ENCODE data around the gene OR10H4. TPM values are rescaled to one million over a fixed set of nuclear protein-coding genes. Genes with fewer than 3 reads are reported as not detected.
"Not testable (repeated sequence)": the region's sequence is repeated elsewhere in the genome, so short reads cannot be mapped to it uniquely, and the experiment has no call there.

The OR10H4 gene
- total RNA-seq, 1 donor from 2014 or later: not detected

DNA sequence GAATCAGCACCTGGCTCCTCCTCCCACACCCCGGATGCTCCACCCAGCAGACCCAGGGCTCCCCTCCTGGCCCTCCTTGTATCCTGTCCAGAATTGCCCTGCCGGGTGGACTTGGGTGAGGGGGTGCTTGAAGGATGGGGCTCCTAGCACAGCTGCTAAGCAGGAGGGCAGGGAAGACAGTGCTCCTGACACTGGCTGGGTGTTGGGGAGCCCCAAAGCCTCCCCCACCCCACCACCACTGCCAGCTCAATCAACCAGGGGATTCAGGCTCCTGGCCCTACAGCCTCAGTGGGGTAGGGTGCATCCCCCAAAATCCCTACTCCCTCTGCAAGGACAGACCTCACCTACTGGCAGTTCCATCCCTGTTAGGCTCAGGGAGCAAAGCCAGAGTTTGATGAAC is 11.9 kb upstream of the OR10H4 start:
- Histone ChIP-seq H3K36me3 (ENCODE audit: control insufficient read depth in 3 of 3, insufficient read depth in 3 of 3, low read length in 3 of 3) (no peaks in the 10 kb centered on the region), H3K9ac (ENCODE audit: low read depth in 1 of 3, low read length in 3 of 3) (no peak overlapping the region), H3K4me1 (ENCODE audit: control insufficient read depth in 3 of 3, insufficient read depth in 3 of 3, low read length in 3 of 3) (no peaks in the 10 kb centered on the region), H3K4me3 (ENCODE audit: low read length in 3 of 3) (no peak overlapping the region), H3K9me3 (ENCODE audit: control insufficient read depth in 3 of 3, low read length in 3 of 3) (peaks cover 0 to 2% (median 2%) of the 10 kb centered on the region in 3 donors), H3K27me3 (ENCODE audit: control insufficient read depth in 3 of 3, insufficient read depth in 3 of 3, low read length in 3 of 3) (peaks cover 12 to 21% (median 18%) of the 10 kb centered on the region in 3 donors), H3K27ac (ENCODE audit: low read depth, low read length) (no peak overlapping the region)

DNA sequence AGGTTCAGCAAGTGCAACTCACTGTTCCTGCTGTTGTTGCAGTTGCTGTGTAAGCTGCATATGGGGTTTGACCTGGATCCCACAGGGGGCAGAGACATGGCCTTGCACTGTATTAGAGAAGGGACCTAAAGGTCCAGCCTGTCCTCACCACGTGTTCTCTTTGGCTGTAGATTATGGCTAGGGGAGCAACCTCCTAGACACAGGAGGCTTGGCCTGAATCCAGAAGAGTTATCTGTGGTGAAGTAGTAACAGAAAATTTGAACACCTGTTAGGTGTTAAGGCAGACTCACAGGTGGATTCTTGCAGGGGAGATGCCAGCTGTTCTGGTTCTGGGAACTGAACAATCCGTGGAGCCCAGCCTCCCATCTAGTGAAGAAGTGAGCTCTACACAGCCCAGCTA is 11.0 kb upstream of the OR10H4 start:
- Histone ChIP-seq H3K9ac (ENCODE audit: low read depth in 1 of 3, low read length in 3 of 3) (no peak overlapping the region), H3K36me3 (ENCODE audit: control insufficient read depth in 3 of 3, insufficient read depth in 3 of 3, low read length in 3 of 3) (no peaks in the 10 kb centered on the region), H3K4me1 (ENCODE audit: control insufficient read depth in 3 of 3, insufficient read depth in 3 of 3, low read length in 3 of 3) (no peaks in the 10 kb centered on the region), H3K9me3 (ENCODE audit: control insufficient read depth in 3 of 3, low read length in 3 of 3) (peaks cover 0 to 2% (median 2%) of the 10 kb centered on the region in 3 donors), H3K27me3 (ENCODE audit: control insufficient read depth in 3 of 3, insufficient read depth in 3 of 3, low read length in 3 of 3) (peaks cover 12 to 21% (median 18%) of the 10 kb centered on the region in 3 donors), H3K4me3 (ENCODE audit: low read length in 3 of 3) (no peak overlapping the region), H3K27ac (ENCODE audit: low read depth, low read length) (no peak overlapping the region)

DNA sequence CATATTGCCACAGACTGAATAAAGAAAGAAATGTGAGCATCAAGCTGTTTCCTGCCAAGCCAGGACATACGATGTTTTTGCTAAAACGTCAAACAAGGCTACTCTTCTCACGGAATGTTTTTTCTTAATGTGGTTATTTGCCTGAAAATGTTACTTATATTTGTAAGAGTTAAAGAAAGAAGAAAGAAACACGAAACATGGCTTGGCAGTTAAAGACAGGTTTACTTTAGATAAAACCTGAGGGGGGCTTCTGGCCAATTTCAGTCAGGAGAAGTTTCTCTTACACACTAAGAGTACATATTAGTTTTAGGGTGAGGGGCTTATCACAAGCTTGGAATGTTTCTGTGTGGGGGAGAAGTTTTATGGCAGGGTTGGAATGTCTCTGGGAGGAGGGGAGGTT is 4.4 kb upstream of the OR10H4 start:
- peaks cover 0 to 6% (median 3%) of the 10 kb centered on the region in 3 donors for H3K27me3 ChIP-seq (ENCODE audit: control insufficient read depth in 3 of 3, insufficient read depth in 3 of 3, low read length in 3 of 3)
- H3K4me3 ChIP-seq (ENCODE audit: low read length in 3 of 3): no peak overlapping the region
- H3K36me3 ChIP-seq (ENCODE audit: control insufficient read depth in 3 of 3, insufficient read depth in 3 of 3, low read length in 3 of 3): no peaks in the 10 kb centered on the region
- H3K27ac ChIP-seq (ENCODE audit: low read depth, low read length): no peak overlapping the region
- H3K9me3 ChIP-seq (ENCODE audit: control insufficient read depth in 3 of 3, low read length in 3 of 3): peaks cover 5 to 7% (median 6%) of the 10 kb centered on the region in 3 donors
- H3K9ac ChIP-seq (ENCODE audit: low read depth in 1 of 3, low read length in 3 of 3): no peak overlapping the region
- H3K4me1 ChIP-seq (ENCODE audit: control insufficient read depth in 3 of 3, insufficient read depth in 3 of 3, low read length in 3 of 3): no peaks in the 10 kb centered on the region

DNA sequence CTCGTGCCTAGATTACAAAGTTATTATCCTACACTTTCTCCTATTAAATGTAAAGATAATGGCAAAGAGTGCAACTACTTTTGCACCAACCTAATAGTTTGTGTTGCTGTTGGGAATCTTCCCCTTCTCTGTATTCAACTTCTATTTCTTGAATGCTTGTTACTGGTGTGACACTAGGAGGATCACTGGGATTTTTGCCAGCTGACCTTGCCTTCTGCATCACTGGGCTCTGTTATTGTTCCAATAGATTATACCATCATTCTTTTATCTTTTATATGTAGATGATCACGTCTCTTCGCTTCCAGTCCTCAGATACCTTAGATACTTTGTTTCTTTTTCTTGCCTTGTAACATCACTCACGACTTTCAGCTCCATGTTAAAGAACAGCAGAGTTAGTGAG is 3.5 kb upstream of the OR10H4 start:
- H3K9me3 ChIP-seq (ENCODE audit: control insufficient read depth in 3 of 3, low read length in 3 of 3): peaks cover 5 to 7% (median 6%) of the 10 kb centered on the region in 3 donors

DNA sequence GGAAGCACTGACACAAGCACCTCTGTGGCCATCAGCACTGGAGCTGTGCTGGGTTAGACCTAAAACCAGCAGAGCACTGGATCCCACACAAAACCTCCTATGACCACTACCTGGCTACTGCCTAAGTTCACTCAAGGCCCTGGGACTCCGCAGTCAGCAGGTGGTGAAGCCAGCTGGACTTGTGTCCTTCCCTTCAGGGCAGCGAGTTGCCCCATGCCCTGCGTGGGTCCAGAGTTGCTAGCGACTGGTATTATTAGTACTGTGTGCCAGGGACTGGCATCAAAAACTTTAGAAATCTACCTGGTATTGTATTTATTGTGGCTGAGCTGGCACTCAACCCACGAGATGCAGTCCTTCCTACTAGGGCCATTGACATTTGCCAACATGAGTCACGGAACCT is 6.0 kb downstream of the OR10H4 start:
- H3K27me3 ChIP-seq (ENCODE audit: control insufficient read depth in 3 of 3, insufficient read depth in 3 of 3, low read length in 3 of 3): peaks cover 3 to 20% (median 19%) of the 10 kb centered on the region in 3 donors
- no peak overlapping the region for H3K27ac ChIP-seq (ENCODE audit: low read depth, low read length)
- H3K4me1 ChIP-seq (ENCODE audit: control insufficient read depth in 3 of 3, insufficient read depth in 3 of 3, low read length in 3 of 3): no peaks in the 10 kb centered on the region
- no peak overlapping the region for H3K4me3 ChIP-seq (ENCODE audit: low read length in 3 of 3)
- no peak overlapping the region for H3K9ac ChIP-seq (ENCODE audit: low read depth in 1 of 3, low read length in 3 of 3)
- no peaks in the 10 kb centered on the region for H3K36me3 ChIP-seq (ENCODE audit: control insufficient read depth in 3 of 3, insufficient read depth in 3 of 3, low read length in 3 of 3)
- H3K9me3 ChIP-seq (ENCODE audit: control insufficient read depth in 3 of 3, low read length in 3 of 3): peaks cover 0 to 2% (median 0%) of the 10 kb centered on the region in 3 donors

More for the DNA sequence above, 3.5 kb upstream of the OR10H4 start:
- H3K27ac ChIP-seq (ENCODE audit: low read depth, low read length): no peak overlapping the region
- no peak overlapping the region for H3K4me3 ChIP-seq (ENCODE audit: low read length in 3 of 3)
- H3K36me3 ChIP-seq (ENCODE audit: control insufficient read depth in 3 of 3, insufficient read depth in 3 of 3, low read length in 3 of 3): no peaks in the 10 kb centered on the region
- no peak overlapping the region for H3K9ac ChIP-seq (ENCODE audit: low read depth in 1 of 3, low read length in 3 of 3)
- no peaks in the 10 kb centered on the region for H3K4me1 ChIP-seq (ENCODE audit: control insufficient read depth in 3 of 3, insufficient read depth in 3 of 3, low read length in 3 of 3)
- peaks cover 0 to 3% (median 0%) of the 10 kb centered on the region in 3 donors for H3K27me3 ChIP-seq (ENCODE audit: control insufficient read depth in 3 of 3, insufficient read depth in 3 of 3, low read length in 3 of 3)

DNA sequence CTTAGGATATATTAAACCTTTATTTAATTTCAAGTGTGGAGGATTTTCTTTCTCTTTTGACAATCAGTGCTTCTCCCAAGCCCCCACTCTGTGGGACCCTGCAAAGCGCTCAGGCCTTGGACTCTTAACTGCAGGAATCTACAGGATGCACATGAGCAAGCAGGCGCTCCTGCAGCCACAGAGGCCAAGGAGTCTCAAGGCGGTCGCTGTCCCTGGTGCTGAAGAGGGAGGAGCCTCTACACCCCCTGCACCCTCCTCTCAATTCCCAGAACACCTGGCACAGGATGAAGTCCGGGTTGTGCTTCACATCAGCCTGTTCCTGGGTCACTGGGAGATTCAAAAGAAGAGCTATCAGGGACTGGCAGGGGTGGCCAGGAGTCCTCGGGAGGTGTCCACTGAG is 13.5 kb downstream of the OR10H4 start:
- Histone ChIP-seq H3K4me3 (ENCODE audit: low read length in 3 of 3) (no peak overlapping the region), H3K36me3 (ENCODE audit: control insufficient read depth in 3 of 3, insufficient read depth in 3 of 3, low read length in 3 of 3) (no peaks in the 10 kb centered on the region), H3K4me1 (ENCODE audit: control insufficient read depth in 3 of 3, insufficient read depth in 3 of 3, low read length in 3 of 3) (no peaks in the 10 kb centered on the region), H3K9me3 (ENCODE audit: control insufficient read depth in 3 of 3, low read length in 3 of 3) (peaks cover 2 to 3% (median 3%) of the 10 kb centered on the region in 3 donors), H3K27me3 (ENCODE audit: control insufficient read depth in 3 of 3, insufficient read depth in 3 of 3, low read length in 3 of 3) (peaks cover 0 to 6% (median 3%) of the 10 kb centered on the region in 3 donors), H3K9ac (ENCODE audit: low read depth in 1 of 3, low read length in 3 of 3) (no peak overlapping the region), H3K27ac (ENCODE audit: low read depth, low read length) (no peak overlapping the region)

DNA sequence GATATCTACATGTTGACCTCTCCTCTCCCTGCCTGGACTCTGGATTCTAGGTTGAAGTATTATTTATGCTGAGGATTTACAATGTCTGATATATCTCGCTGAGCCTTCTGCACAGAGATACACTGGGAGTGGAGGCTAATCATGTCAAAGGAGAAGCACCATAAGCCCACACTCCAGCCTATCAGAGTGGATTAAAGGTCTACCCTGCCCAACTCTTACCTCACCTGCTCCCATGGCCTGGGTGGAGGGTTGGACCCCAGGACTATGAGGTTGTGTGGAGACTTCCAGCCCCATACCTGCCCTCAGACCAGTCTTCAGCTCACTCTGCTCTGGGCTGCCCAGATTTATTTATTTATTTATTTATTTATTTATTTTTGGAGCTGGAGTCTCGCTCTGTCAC is 15.4 kb downstream of the OR10H4 start:
- Histone ChIP-seq H3K4me1 (ENCODE audit: control insufficient read depth in 3 of 3, insufficient read depth in 3 of 3, low read length in 3 of 3) (no peaks in the 10 kb centered on the region), H3K4me3 (ENCODE audit: low read length in 3 of 3) (no peak overlapping the region), H3K36me3 (ENCODE audit: control insufficient read depth in 3 of 3, insufficient read depth in 3 of 3, low read length in 3 of 3) (no peaks in the 10 kb centered on the region), H3K9ac (ENCODE audit: low read depth in 1 of 3, low read length in 3 of 3) (no peak overlapping the region), H3K27ac (ENCODE audit: low read depth, low read length) (no peak overlapping the region), H3K27me3 (ENCODE audit: control insufficient read depth in 3 of 3, insufficient read depth in 3 of 3, low read length in 3 of 3) (peaks cover 0 to 6% (median 3%) of the 10 kb centered on the region in 3 donors), H3K9me3 (ENCODE audit: control insufficient read depth in 3 of 3, low read length in 3 of 3) (peaks cover 2 to 3% (median 3%) of the 10 kb centered on the region in 3 donors)

DNA sequence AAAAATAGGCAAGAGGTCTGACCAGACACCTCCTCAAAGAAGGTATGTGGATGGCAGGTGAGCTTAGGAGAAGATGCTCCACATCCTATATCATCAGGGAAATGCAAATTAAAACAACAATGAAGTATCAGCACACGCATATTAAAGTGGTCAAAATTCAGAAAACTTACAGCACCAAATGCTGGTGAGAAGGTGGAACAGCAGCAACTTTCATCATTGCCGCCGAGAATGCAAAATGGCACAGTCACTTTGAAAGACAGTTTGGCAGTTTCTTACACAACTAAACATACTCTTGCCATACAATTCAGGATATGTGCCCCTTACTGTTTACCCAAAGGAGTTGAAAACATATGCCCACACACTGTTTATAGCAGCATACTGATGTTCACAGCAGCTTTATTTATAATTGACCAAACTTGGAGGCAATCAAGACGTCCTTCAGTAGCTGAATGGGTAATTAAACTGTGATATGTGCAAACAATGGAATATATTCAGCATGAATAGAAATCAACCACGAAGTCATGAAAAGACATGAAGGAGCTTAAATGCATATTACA is 22.5 kb downstream of the OR10H4 start:
- H3K9ac ChIP-seq (ENCODE audit: low read depth in 1 of 3, low read length in 3 of 3): no peak overlapping the region
- no peaks in the 10 kb centered on the region for H3K36me3 ChIP-seq (ENCODE audit: control insufficient read depth in 3 of 3, insufficient read depth in 3 of 3, low read length in 3 of 3)
- no peak overlapping the region for H3K4me3 ChIP-seq (ENCODE audit: low read length in 3 of 3)
- no peaks in the 10 kb centered on the region for H3K9me3 ChIP-seq (ENCODE audit: control insufficient read depth in 3 of 3, low read length in 3 of 3)
- no peaks in the 10 kb centered on the region for H3K4me1 ChIP-seq (ENCODE audit: control insufficient read depth in 3 of 3, insufficient read depth in 3 of 3, low read length in 3 of 3)
- peaks cover 0 to 6% (median 4%) of the 10 kb centered on the region in 3 donors for H3K27me3 ChIP-seq (ENCODE audit: control insufficient read depth in 3 of 3, insufficient read depth in 3 of 3, low read length in 3 of 3)
- no peak overlapping the region for H3K27ac ChIP-seq (ENCODE audit: low read depth, low read length)

DNA sequence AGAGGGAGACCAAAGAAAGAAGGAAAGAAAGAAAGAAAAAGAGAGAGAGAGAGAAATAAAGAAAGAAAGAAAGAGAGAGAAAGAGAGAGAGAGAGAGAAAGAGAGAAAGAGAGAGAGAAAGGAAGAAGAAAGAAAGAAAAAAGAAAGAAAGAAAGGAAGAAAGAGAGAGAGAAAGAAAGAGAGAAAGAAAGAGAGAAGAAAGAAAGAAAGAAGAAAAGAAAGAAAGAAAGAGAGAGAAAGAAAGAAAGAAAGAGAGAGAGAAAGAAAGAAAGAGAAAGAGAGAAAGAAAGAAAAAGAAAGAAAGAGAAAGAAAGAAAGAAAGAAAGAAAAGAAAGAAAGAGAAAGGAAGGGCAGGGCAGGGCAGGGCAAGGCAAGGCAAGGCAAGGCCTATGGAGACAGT is 23.2 kb downstream of the OR10H4 start:
- H3K4me3 ChIP-seq (ENCODE audit: low read length in 3 of 3); H3K9ac ChIP-seq (ENCODE audit: low read depth in 1 of 3, low read length in 3 of 3); H3K9me3 ChIP-seq (ENCODE audit: control insufficient read depth in 3 of 3, low read length in 3 of 3); H3K27ac ChIP-seq (ENCODE audit: low read depth, low read length); H3K36me3 ChIP-seq (ENCODE audit: control insufficient read depth in 3 of 3, insufficient read depth in 3 of 3, low read length in 3 of 3); H3K27me3 ChIP-seq (ENCODE audit: control insufficient read depth in 3 of 3, insufficient read depth in 3 of 3, low read length in 3 of 3); H3K4me1 ChIP-seq (ENCODE audit: control insufficient read depth in 3 of 3, insufficient read depth in 3 of 3, low read length in 3 of 3): not testable (repeated sequence)

DNA sequence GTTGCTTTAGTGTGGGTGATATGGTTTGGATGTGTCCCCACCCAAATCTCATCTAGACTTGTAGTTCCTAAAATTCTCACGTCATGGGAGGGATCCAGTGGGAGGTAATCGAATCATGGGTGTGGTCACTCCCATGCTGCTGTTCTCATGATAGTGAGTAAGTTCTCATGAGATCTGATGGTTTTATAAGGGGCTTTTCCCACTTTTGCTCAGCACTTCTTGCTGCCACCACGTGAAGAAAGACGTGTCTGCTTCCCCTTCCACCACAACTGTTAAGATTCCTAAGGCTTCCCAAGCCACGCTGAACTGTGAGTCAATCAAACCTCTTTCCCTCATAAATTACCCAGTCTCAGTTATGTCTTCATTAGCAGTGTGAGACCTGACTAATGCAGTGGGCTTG is 26.0 kb downstream of the OR10H4 start:
- H3K9me3 ChIP-seq (ENCODE audit: control insufficient read depth in 3 of 3, low read length in 3 of 3): no peaks in the 10 kb centered on the region
- H3K36me3 ChIP-seq (ENCODE audit: control insufficient read depth in 3 of 3, insufficient read depth in 3 of 3, low read length in 3 of 3): no peaks in the 10 kb centered on the region
- peaks cover 0 to 11% (median 4%) of the 10 kb centered on the region in 3 donors for H3K27me3 ChIP-seq (ENCODE audit: control insufficient read depth in 3 of 3, insufficient read depth in 3 of 3, low read length in 3 of 3)
- no peak overlapping the region for H3K4me3 ChIP-seq (ENCODE audit: low read length in 3 of 3)
- H3K4me1 ChIP-seq (ENCODE audit: control insufficient read depth in 3 of 3, insufficient read depth in 3 of 3, low read length in 3 of 3): no peaks in the 10 kb centered on the region
- H3K9ac ChIP-seq (ENCODE audit: low read depth in 1 of 3, low read length in 3 of 3): no peak overlapping the region
- H3K27ac ChIP-seq (ENCODE audit: low read depth, low read length): no peak overlapping the region
